Suprapubic skin (tissue), 4 donors: ENCODE measurements around the gene PAQR8. TPM values are rescaled to one million over a fixed set of nuclear protein-coding genes. Genes with fewer than 3 reads are reported as not detected.

ENCODE experiments used
- DNase-seq, 2 donors: peaks; one replicate each; pipeline ENCODE4 v3.0.0-alpha.2; 2019; ENCODE audit warnings: low spot score in 2 of 2
- H3K27ac ChIP-seq: fragments of 200-600 bp; sonication (generic); one replicate; pipeline ENCODE4 v1.5.1; 2019
- H3K27me3 ChIP-seq: fragments of 200-600 bp; sonication (generic); one replicate; pipeline ENCODE4 v1.5.1; 2019
- H3K36me3 ChIP-seq: fragments of 200-600 bp; sonication (generic); one replicate; pipeline ENCODE4 v1.5.1; 2019
- H3K4me1 ChIP-seq: fragments of 200-600 bp; sonication (generic); one replicate; pipeline ENCODE4 v1.5.1; 2019
- H3K4me3 ChIP-seq: fragments of 200-600 bp; sonication (generic); one replicate; pipeline ENCODE4 v1.5.1; 2019; ENCODE audit warnings: mild to moderate bottlenecking
- H3K9me3 ChIP-seq: fragments of 200-600 bp; sonication (generic); one replicate; pipeline ENCODE4 v1.5.1; 2019
- CTCF ChIP-seq, 2 donors: fragments of 200-600 bp in 1 of 2; fragments of 450-650 bp in 1 of 2; sonication (generic) in 1 of 2; IDR thresholded peaks; one replicate each; pipeline ENCODE4 v1.5.1; 2016 to 2019; ENCODE audit warnings: antibody characterized with exemption in 2 of 2, mild to moderate bottlenecking in 1 of 2, moderate library complexity in 1 of 2
- EP300 ChIP-seq: sonication (generic); formaldehyde crosslinking; IDR thresholded peaks from one replicate; pipeline ENCODE4 v1.6.1; 2017; ENCODE audit warnings: antibody characterized with exemption
- POLR2A ChIP-seq, 2 donors: fragments of 450-650 bp; IDR thresholded peaks; one replicate each; pipeline ENCODE4 v1.6.1; 2017; ENCODE audit warnings: antibody characterized with exemption in 2 of 2, mild to moderate bottlenecking in 2 of 2, moderate library complexity in 2 of 2
- POLR2AphosphoS5 ChIP-seq, 3 donors: sonication (generic); formaldehyde crosslinking; IDR thresholded peaks; one replicate each; pipeline ENCODE4 v1.6.1; 2017; ENCODE audit warnings: antibody characterized with exemption in 3 of 3
- WGBS: methylation state at CpG from one replicate; pipeline ENCODE4 v1.1.5; 2018; 5-methylcytosine and 5-hydroxymethylcytosine counted together
- total RNA-seq, 4 donors: library from RNA; depleted of rRNA; stranded (reverse); fragments of >200 nt; gene quantifications; one replicate each; pipeline ENCODE4 v1.1.0, GENCODE V29; 2016

The PAQR8 gene
- total RNA-seq, 4 donors from 2014 or later = 2.2 to 6.5 (median 2.8) TPM

- no peaks in the 10 kb centered on the region for H3K27me3 ChIP-seq
- no peaks in the 10 kb centered on the region for H3K9me3 ChIP-seq
- TF ChIP-seq POLR2AphosphoS5 (IDR thresholded peaks at IDR 0.05) (no peak), EP300 (no peak), CTCF (IDR thresholded peaks at IDR 0.05) (no peak), POLR2A (IDR thresholded peaks at IDR 0.05) (no peak)
- H3K27ac ChIP-seq = no peak overlapping the region
- WGBS = 57% methylated on average over 1 of the region's 1 CpG
- peaks cover 18% of the 10 kb centered on the region for H3K4me1 ChIP-seq
- no peaks in the 10 kb centered on the region for H3K36me3 ChIP-seq
- DNase-seq = no peak
- no peak overlapping the region for H3K4me3 ChIP-seq
Measured at GRCh38 chr6:52392944-52393343, 31.0 kb downstream of the PAQR8 start.

- H3K4me1 ChIP-seq = peaks cover 18% of the 10 kb centered on the region
- DNase-seq = no peak
- 96% methylated on average over 1 of the region's 1 CpG for whole genome bisulfite sequencing
- no peaks in the 10 kb centered on the region for H3K36me3 ChIP-seq
- no peak overlapping the region for H3K4me3 ChIP-seq
- H3K27ac ChIP-seq = no peak overlapping the region
- TF ChIP-seq EP300 = no peak
- no peak for TF ChIP-seq POLR2AphosphoS5 (IDR thresholded peaks at IDR 0.05)
- H3K27me3 ChIP-seq = no peaks in the 10 kb centered on the region
- no peaks in the 10 kb centered on the region for H3K9me3 ChIP-seq
Measured at GRCh38 chr6:52393780-52394179, 31.8 kb downstream of the PAQR8 start.

GRCh38 chr6:52394251-52394666 is 32.3 kb downstream of the PAQR8 start:
- no peak for DNase-seq
- Histone ChIP-seq H3K27me3 (no peaks in the 10 kb centered on the region), H3K27ac (no peak overlapping the region), H3K4me1 (peaks cover 15% of the 10 kb centered on the region), H3K36me3 (no peaks in the 10 kb centered on the region), H3K9me3 (no peaks in the 10 kb centered on the region), H3K4me3 (no peak overlapping the region)
- no peak for TF ChIP-seq EP300
- TF ChIP-seq POLR2A (IDR thresholded peaks at IDR 0.05) = no peak
- WGBS = 88% methylated on average over 4 of the region's 4 CpGs

- no peaks in the 10 kb centered on the region for H3K9me3 ChIP-seq
- H3K27ac ChIP-seq = no peak overlapping the region
- no peak for TF ChIP-seq POLR2AphosphoS5 (IDR thresholded peaks at IDR 0.05)
- TF ChIP-seq CTCF (IDR thresholded peaks at IDR 0.05) = no peak
- TF ChIP-seq EP300 = no peak
- TF ChIP-seq POLR2A (IDR thresholded peaks at IDR 0.05) = no peak
- H3K4me3 ChIP-seq = no peak overlapping the region
- no peak for DNase-seq
- no peaks in the 10 kb centered on the region for H3K36me3 ChIP-seq
- H3K27me3 ChIP-seq = no peaks in the 10 kb centered on the region
- 93% methylated on average over 2 of the region's 2 CpGs for WGBS
- H3K4me1 ChIP-seq = peaks cover under 1% of the 10 kb centered on the region
Measured at GRCh38 chr6:52395969-52396368, 34.0 kb downstream of the PAQR8 start.

- TF ChIP-seq EP300 = no peak
- peak; percentile 18 to 71 for TF ChIP-seq CTCF (IDR thresholded peaks at IDR 0.05)
- peaks cover 7% of the 10 kb centered on the region for H3K36me3 ChIP-seq
- no peaks in the 10 kb centered on the region for H3K27me3 ChIP-seq
- no peak overlapping the region for H3K27ac ChIP-seq
- H3K4me3 ChIP-seq = no peak overlapping the region
- peaks cover 13% of the 10 kb centered on the region for H3K4me1 ChIP-seq
- no peaks in the 10 kb centered on the region for H3K9me3 ChIP-seq
- WGBS = 35% methylated on average over 3 of the region's 3 CpGs
- DNase-seq = no peak
Measured at GRCh38 chr6:52399511-52400312, 37.8 kb downstream of the PAQR8 start.

GRCh38 chr6:52400313-52401041 is 38.5 kb downstream of the PAQR8 start:
- Histone ChIP-seq H3K36me3 (peaks cover 7% of the 10 kb centered on the region), H3K27ac (no peak overlapping the region), H3K9me3 (no peaks in the 10 kb centered on the region), H3K4me3 (no peak overlapping the region), H3K4me1 (peaks cover 13% of the 10 kb centered on the region), H3K27me3 (no peaks in the 10 kb centered on the region)
- WGBS = 90% methylated on average over 2 of the region's 2 CpGs
- no peak for TF ChIP-seq POLR2A (IDR thresholded peaks at IDR 0.05)
- TF ChIP-seq CTCF (IDR thresholded peaks at IDR 0.05) = no peak
- TF ChIP-seq EP300 = no peak
- no peak for TF ChIP-seq POLR2AphosphoS5 (IDR thresholded peaks at IDR 0.05)
- no peak for DNase-seq
